Endodermal cell (in vitro differentiated cells): ENCODE measurements around the gene CLCN5. TPM values are rescaled to one million over a fixed set of nuclear protein-coding genes. Genes with fewer than 3 reads are reported as not detected.
A peak's percentile ranks its signal among the peaks of the same experiment; 100 is the strongest.

Experiments
- DNase-seq: peaks from one replicate; pipeline ENCODE4 v3.0.0-alpha.2; 2017
- H3K27ac ChIP-seq: 2 replicates; pipeline ENCODE4 v1.5.1; 2013; ENCODE audit warnings: mild to moderate bottlenecking, low read depth, low read length, moderate library complexity
- H3K27me3 ChIP-seq: 2 replicates; pipeline ENCODE4 v1.6.1; 2013; ENCODE audit warnings: mild to moderate bottlenecking, low read length, moderate library complexity; ENCODE audit not compliant: insufficient read depth, control insufficient read depth, poor library complexity, severe bottlenecking
- H3K36me3 ChIP-seq: 2 replicates; pipeline ENCODE4 v1.7.0; 2013; ENCODE audit warnings: mild to moderate bottlenecking, low read length, moderate library complexity; ENCODE audit not compliant: control insufficient read depth, insufficient read depth
- H3K4me1 ChIP-seq: one replicate; pipeline ENCODE4 v1.7.0; 2013; ENCODE audit warnings: low read length; ENCODE audit not compliant: control insufficient read depth, insufficient read depth
- H3K4me3 ChIP-seq: 2 replicates; pipeline ENCODE4 v1.5.1; 2013; ENCODE audit warnings: mild to moderate bottlenecking, low read length, moderate library complexity
- H3K9ac ChIP-seq: 2 replicates; pipeline ENCODE4 v1.6.1; 2013; ENCODE audit warnings: mild to moderate bottlenecking, low read length, moderate library complexity; ENCODE audit not compliant: poor library complexity, severe bottlenecking; ENCODE audit errors: extremely low read depth
- H3K9me3 ChIP-seq: 2 replicates; pipeline ENCODE4 v1.6.1; 2013; ENCODE audit warnings: mild to moderate bottlenecking, low read length, moderate library complexity; ENCODE audit not compliant: control insufficient read depth
- H3K27ac Mint-ChIP-seq: 2 replicates; pipeline ENCODE4 v1.8.0; 2020; ENCODE audit warnings: mixed read lengths
- H3K27me3 Mint-ChIP-seq: 2 replicates; pipeline ENCODE4 v1.8.0; 2021; ENCODE audit warnings: mild to moderate bottlenecking, mixed read lengths; ENCODE audit not compliant: insufficient read depth
- H3K36me3 Mint-ChIP-seq: 2 replicates; pipeline ENCODE4 v1.8.0; 2020; ENCODE audit warnings: low read depth, mixed read lengths
- H3K4me1 Mint-ChIP-seq: 2 replicates; pipeline ENCODE4 v1.8.0; 2020; ENCODE audit warnings: mixed read lengths
- H3K4me3 Mint-ChIP-seq: 2 replicates; pipeline ENCODE4 v1.8.0; 2020; ENCODE audit warnings: mild to moderate bottlenecking, moderate library complexity, mixed read lengths
- H3K9me3 Mint-ChIP-seq: 2 replicates; pipeline ENCODE4 v1.8.0; 2020; ENCODE audit warnings: mild to moderate bottlenecking, mixed read lengths
- WGBS, 2 experiments: methylation state at CpG; one replicate each; pipeline versions ENCODE4 v1.1.5 to v1.1.7; 2013; ENCODE audit warnings: missing lambda C conversion rate in 2 of 2, mixed read lengths in 1 of 2; ENCODE audit not compliant: insufficient coverage in 1 of 2, insufficient read length in 1 of 2; 5-methylcytosine and 5-hydroxymethylcytosine counted together
- total RNA-seq, 2 donors: library from RNA; stranded (reverse); fragmentation: NEBNext Ultra II Directional in 1 of 2; extraction: Animal tissue kit (Norgen Biotek cat#: 25700) in 1 of 2; gene quantifications; 2 replicates in 1 of 2; 3 replicates in 1 of 2; pipeline ENCODE4 v1.2.1, GENCODE V29; 2021
- TF ChIP-seq, protein P1 (sequence below): fragments of 200-600 bp; sonication (generic); conservative IDR thresholded peaks from 2 replicates; pipeline ENCODE4 v1.5.0; 2021; ENCODE audit warnings: antibody characterized with exemption, mild to moderate bottlenecking

CLCN5 gene
- total RNA-seq, 2 donors from 2014 or later: 12.9 to 18.9 TPM

DNA sequence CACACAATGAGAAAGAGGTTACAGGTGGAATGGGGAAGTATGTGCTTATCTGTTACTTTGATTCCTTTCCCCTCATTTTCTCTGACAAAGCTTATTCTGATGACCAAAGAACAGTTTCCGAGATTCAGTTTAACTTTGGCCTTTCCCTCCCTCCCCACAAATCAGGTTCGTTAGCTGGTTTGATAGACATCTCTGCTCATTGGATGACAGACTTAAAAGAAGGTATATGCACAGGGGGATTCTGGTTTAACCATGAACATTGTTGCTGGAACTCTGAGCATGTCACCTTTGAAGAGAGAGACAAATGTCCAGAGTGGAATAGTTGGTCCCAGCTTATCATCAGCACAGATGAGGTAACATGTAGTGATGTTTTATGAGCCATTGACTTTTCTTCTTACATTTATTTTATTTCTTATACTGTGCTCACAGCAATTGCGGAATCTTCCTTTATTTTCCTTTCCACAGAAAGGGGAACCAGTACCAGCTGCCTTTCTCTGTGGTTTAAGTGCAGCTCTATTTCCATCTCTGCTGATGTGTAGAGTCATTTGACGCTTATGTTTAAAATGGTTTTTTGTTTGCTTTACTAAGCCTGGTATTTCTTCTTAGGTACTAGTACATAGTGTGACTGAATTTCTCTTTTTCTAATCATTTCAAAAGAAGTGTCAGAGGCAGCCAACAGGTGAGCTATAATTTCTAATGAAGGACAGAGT lies 153.4 kb downstream of the CLCN5 start:
- Mint-ChIP-seq H3K27me3 (no peaks in the 10 kb centered on the region), H3K4me1 (no peaks in the 10 kb centered on the region), H3K4me3 (no peak overlapping the region), H3K36me3 (peaks cover 6% of the 10 kb centered on the region), H3K27ac (no peak overlapping the region), H3K9me3 (peaks cover 36% of the 10 kb centered on the region)
- no peaks in the 10 kb centered on the region for H3K27me3 ChIP-seq
- H3K36me3 ChIP-seq: no peaks in the 10 kb centered on the region
- TF ChIP-seq, protein P1, sequence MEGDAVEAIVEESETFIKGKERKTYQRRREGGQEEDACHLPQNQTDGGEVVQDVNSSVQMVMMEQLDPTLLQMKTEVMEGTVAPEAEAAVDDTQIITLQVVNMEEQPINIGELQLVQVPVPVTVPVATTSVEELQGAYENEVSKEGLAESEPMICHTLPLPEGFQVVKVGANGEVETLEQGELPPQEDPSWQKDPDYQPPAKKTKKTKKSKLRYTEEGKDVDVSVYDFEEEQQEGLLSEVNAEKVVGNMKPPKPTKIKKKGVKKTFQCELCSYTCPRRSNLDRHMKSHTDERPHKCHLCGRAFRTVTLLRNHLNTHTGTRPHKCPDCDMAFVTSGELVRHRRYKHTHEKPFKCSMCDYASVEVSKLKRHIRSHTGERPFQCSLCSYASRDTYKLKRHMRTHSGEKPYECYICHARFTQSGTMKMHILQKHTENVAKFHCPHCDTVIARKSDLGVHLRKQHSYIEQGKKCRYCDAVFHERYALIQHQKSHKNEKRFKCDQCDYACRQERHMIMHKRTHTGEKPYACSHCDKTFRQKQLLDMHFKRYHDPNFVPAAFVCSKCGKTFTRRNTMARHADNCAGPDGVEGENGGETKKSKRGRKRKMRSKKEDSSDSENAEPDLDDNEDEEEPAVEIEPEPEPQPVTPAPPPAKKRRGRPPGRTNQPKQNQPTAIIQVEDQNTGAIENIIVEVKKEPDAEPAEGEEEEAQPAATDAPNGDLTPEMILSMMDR: no peak
- H3K9ac ChIP-seq: no peak overlapping the region
- 100% methylated on average over 3 of the region's 4 CpGs; no CpG with 5 or more reads in 1 of the 2 experiments for WGBS, 2 experiments
- H3K9me3 ChIP-seq: no peaks in the 10 kb centered on the region
- H3K4me1 ChIP-seq: no peaks in the 10 kb centered on the region
- DNase-seq: no peak
- H3K4me3 ChIP-seq: no peak overlapping the region
- H3K27ac ChIP-seq: no peak overlapping the region

DNA sequence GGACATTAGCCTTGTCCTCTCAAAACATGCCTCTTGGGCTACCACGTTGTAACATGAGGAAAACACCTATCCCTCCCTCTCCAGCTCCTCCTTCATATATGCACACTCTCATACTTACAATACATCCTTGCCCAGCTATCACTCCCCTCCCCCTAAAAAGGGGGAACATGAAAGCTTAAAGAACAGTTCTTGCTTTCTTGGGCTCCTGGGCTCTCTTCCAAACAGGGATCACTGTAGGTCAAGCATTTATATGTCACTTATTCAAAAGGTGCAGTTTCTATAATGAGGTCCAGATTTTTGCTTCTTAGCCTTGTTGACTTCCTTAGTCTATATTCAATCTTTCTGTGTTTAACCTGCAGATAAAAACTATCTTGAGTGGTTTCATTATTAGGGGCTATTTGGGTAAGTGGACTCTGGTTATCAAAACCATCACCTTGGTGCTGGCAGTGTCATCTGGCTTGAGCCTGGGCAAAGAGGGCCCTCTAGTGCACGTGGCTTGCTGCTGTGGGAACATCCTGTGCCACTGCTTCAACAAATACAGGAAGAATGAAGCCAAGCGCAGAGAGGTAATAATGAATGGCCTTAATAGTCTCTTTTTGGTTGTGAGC lies 159.0 kb downstream of the CLCN5 start:
- no peak overlapping the region for H3K9ac ChIP-seq
- H3K36me3 Mint-ChIP-seq: peaks cover 12% of the 10 kb centered on the region
- peaks cover 45% of the 10 kb centered on the region for H3K9me3 Mint-ChIP-seq
- H3K27ac Mint-ChIP-seq: no peak overlapping the region
- DNase-seq: peak; percentile 76
- TF ChIP-seq, protein P1: peak; percentile 73
- no peaks in the 10 kb centered on the region for H3K36me3 ChIP-seq
- no peaks in the 10 kb centered on the region for H3K9me3 ChIP-seq
- 65% methylated on average over 3 of the region's 3 CpGs; no CpG with 5 or more reads in 1 of the 2 experiments for WGBS, 2 experiments
- no peaks in the 10 kb centered on the region for H3K27me3 Mint-ChIP-seq
- H3K4me1 ChIP-seq: no peaks in the 10 kb centered on the region
- H3K27me3 ChIP-seq: no peaks in the 10 kb centered on the region
- H3K4me3 ChIP-seq: no peak overlapping the region
- no peaks in the 10 kb centered on the region for H3K4me1 Mint-ChIP-seq
- no peak overlapping the region for H3K4me3 Mint-ChIP-seq
- no peak overlapping the region for H3K27ac ChIP-seq

DNA sequence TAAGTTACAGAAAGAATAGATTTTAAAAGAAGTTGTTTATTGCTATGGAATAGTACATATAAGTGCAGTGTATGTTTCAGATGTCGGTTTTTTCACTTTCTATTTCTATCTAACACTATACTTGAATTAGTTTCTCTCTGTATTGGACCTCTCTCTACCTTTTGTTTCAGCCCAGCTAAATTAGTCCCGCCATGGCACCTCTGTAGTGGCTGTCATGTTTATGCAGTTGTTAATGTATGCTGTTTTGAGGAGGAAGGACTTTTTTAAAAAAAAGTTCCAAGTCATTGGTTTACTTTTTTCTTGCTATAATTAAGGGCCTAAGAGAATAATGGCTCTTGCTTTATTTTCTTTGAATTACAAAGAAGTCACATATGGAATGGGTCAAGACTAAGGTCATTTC lies 160.3 kb downstream of the CLCN5 start:
- Mint-ChIP-seq H3K4me1 (no peaks in the 10 kb centered on the region), H3K27ac (no peak overlapping the region), H3K9me3 (peaks cover 47% of the 10 kb centered on the region), H3K36me3 (peaks cover 10% of the 10 kb centered on the region), H3K4me3 (no peak overlapping the region), H3K27me3 (no peaks in the 10 kb centered on the region)
- Histone ChIP-seq H3K9me3 (no peaks in the 10 kb centered on the region), H3K27ac (no peak overlapping the region), H3K27me3 (no peaks in the 10 kb centered on the region), H3K9ac (no peak overlapping the region), H3K36me3 (no peaks in the 10 kb centered on the region), H3K4me1 (no peaks in the 10 kb centered on the region), H3K4me3 (no peak overlapping the region)
- TF ChIP-seq, protein P1: no peak
- 67% methylated on average over 1 of the region's 2 CpGs; no CpG with 5 or more reads in 1 of the 2 experiments for WGBS, 2 experiments
- no peak for DNase-seq
